NT2/D1 (cell line): Measurements from ENCODE around the gene C5orf15.

Experiments used
- DNase-seq: peaks from one replicate; pipeline ENCODE4 v3.0.0-alpha.2; 2011; ENCODE audit warnings: low read depth, low spot score
- H3K27me3 ChIP-seq: 2 replicates; pipeline ENCODE4 v1.6.0; 2011; ENCODE audit warnings: mild to moderate bottlenecking; ENCODE audit not compliant: insufficient read length, insufficient read depth
- H3K36me3 ChIP-seq: 2 replicates; pipeline ENCODE4 v1.6.1; 2011; ENCODE audit warnings: mild to moderate bottlenecking, low read length, mixed read lengths; ENCODE audit not compliant: insufficient read depth, insufficient read length
- H3K4me1 ChIP-seq: 2 replicates; pipeline ENCODE4 v1.5.1; 2011; ENCODE audit not compliant: insufficient read depth, insufficient read length
- H3K4me3 ChIP-seq: 2 replicates; pipeline ENCODE4 v1.5.1; 2011; ENCODE audit warnings: low read depth; ENCODE audit not compliant: insufficient read length
- H3K9ac ChIP-seq: 2 replicates; pipeline ENCODE4 v1.6.0; 2011; ENCODE audit warnings: low read depth; ENCODE audit not compliant: insufficient read length
- H3K9me3 ChIP-seq: 2 replicates; pipeline ENCODE4 v1.5.1; 2011; ENCODE audit warnings: mild to moderate bottlenecking, low read length; ENCODE audit not compliant: insufficient read depth
- SUZ12 ChIP-seq: IDR thresholded peaks from 2 replicates; pipeline ENCODE4 v1.6.1; 2011; ENCODE audit not compliant: insufficient read length, insufficient read depth; ENCODE audit errors: extremely low read depth
- YY1 ChIP-seq: IDR thresholded peaks from 2 replicates; pipeline ENCODE4 v1.6.1; 2011; ENCODE audit not compliant: insufficient read length, insufficient read depth
- ZNF274 ChIP-seq: IDR thresholded peaks from 2 replicates; pipeline ENCODE4 v1.6.1; 2011; ENCODE audit warnings: mild to moderate bottlenecking, low read depth, low read length

C5orf15 gene

GRCh38 chr5:133906303-133906702, 62.1 kb downstream of the C5orf15 start:
- Histone ChIP-seq H3K27me3 (no peaks in the 10 kb centered on the region), H3K9ac (no peak overlapping the region), H3K9me3 (no peaks in the 10 kb centered on the region), H3K4me1 (peaks cover 3% of the 10 kb centered on the region), H3K36me3 (no peaks in the 10 kb centered on the region), H3K4me3 (no peak overlapping the region)
- DNase-seq: no peak
- TF ChIP-seq YY1 (no peak), SUZ12 (no peak), ZNF274 (no peak)
